NCI-H2227 (cell line): ENCODE results near the gene HS6ST3.

Experiments used
- DNase-seq: peaks from one replicate; lab custom pipeline; 2025; ENCODE audit not compliant: unreplicated experiment; lab: John Stamatoyannopoulos, UW

Gene HS6ST3

DNA sequence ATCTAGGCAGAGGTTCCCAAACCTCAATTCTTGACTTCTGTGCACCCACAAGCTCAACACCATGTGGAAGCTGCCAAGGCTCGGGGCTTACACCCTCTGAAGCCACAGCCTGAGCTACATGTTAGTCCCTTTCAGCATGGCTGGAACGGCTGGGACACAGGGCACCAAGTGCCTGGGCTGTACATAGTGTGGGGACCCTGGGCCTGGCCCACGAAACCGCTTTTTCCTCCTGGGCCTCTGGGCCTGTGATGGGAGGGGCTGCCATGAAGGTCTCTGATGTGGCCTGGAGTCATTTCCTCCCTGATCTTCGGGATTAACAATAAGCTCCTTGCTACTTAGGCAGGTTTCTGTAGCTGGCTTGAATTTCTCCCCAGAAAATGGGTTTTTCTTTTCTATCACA lies 108.1 kb downstream of the HS6ST3 start:
- DNase-seq, result no peak

DNA sequence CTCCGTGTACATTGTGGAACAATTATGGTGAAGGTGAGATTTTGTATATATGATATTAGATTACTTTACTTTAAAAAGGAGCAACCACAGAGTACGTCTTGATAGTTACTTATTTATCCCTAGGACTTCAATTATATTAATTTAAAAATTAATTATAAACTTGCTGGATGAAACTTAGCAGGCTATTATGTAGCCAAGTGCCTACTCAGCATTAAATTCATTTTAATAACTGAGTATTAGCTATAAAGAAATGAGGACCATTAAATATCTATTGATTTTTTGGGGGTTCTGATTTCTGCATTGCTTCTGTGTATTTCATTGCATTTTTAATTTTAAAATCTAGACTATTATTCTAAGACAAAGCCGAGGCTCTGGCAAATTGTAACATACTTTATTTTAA lies 109.4 kb downstream of the HS6ST3 start:
- DNase-seq, result no peak

DNA sequence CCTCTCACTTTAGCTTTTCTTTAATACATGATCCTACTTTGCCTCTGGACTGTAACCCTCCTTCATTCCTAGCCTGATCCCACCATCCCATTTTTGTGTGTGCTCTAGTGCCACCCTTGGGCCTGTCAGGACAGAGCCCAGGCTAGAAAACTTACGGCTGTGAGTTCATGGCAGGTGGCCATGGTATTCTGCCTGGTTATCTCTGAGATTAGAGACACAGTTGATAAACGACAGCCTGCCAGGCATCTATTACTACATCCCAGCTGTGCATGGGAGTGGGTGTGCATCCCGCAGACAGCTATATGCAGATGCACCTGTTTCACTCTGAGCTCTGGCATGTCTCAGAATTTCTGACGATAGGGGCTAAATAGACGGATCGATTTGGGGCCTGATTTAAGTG lies 110.9 kb downstream of the HS6ST3 start:
- no peak for DNase-seq

DNA sequence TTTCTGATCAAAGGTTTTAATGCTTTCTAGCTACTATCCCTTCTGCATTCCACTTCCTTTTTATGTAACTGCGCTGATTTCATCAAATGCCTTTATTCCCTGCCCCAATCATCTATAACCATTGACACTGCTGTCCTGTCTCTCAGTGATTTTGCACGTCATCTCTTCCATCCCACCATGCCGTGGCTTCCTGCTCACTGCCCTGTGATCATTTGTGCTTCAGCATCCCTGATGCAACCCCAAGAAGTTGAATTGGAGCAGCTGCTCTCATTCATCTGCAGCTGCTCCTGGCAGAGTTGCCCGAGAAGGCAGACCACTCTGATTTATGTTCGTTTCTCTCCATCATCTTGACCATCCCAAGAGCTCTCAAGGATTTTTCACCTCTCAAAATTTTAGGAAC lies 112.4 kb downstream of the HS6ST3 start:
- no peak for DNase-seq

DNA sequence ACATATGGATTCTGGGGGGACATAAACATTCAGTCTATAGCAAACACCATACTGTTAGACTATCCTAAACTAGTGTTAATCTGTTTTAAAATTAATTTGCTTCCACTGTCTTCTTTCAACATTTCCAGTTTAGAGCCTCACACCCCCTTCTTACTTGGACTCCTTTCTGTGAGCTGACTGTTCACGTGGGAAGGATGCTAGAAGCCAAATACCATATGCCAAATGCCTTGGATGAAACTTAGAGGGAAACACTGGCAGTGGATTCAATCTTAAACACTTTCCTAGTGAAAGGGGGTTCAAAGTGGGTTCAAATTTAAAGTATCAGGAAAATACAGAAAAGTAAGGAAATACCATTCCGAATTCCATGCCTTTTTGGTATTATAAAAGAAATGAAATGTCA lies 113.6 kb downstream of the HS6ST3 start:
- no peak for DNase-seq

DNA sequence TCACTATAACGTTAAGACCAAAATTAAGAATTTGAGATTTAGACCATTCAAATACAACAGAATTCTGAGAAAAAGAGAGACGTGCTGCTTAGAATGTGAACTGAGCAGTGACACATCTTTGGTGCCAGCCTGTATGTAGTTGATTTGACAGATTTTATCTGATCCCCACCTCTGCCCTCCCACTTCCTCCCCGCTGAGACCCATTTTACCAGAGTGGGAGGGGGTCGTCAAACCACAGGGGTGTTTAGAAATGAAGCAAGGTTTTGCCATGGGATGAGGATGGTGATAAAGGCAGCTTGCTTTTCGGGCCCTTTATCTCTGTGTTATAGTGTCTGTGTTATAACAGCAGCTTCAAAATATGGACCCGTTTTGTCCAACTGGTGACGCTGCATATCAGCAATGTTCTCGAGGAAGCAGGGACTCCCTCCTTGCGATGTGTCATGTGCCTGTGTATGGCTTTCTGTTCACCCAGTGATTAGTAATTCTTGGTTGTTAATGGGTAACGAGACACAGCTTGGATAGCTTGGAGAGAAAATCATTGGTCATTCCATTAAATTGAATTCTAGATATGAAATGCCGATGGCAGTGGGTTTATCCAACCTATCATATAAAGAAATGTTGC lies 125.0 kb downstream of the HS6ST3 start:
- DNase-seq, result no peak

DNA sequence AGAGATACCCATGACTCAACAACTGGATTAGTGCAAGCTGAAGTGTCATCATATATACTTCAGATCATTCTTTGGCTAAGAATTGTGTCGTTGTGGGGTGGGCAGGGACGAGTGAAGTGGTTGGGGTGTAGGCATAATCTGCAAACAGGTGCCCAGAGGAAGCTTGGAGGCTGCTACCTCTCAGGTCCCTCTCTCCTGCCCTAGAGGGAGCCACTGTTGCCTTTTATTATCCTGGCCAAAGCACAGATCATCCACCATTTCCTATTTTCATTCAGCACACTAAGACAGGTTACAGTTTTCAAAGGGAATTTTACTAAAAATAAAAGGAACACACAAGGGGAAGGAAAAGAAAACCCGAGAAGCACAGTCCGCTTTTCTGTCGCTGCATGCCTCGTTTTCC lies 126.6 kb downstream of the HS6ST3 start:
- DNase-seq, result no peak

DNA sequence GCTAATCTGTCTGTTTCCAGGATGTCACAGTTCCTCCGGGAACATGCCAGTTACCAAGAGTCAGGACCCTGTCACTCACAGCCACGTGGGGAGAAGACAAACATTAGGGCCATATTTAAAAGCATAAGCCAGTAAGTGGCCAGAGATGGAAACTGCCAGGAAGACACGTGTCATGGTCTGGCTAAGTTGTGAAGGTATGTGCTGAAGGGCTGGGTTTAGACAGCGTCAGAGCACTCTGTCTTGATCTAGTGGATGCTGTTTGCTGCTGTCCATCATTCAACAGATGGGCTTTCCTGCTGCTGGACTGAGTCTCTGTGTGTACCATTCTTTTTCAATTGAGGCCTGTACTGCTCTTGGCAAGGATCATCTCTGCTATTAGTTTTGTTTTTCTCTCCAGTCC lies 128.6 kb downstream of the HS6ST3 start:
- DNase-seq, result no peak

DNA sequence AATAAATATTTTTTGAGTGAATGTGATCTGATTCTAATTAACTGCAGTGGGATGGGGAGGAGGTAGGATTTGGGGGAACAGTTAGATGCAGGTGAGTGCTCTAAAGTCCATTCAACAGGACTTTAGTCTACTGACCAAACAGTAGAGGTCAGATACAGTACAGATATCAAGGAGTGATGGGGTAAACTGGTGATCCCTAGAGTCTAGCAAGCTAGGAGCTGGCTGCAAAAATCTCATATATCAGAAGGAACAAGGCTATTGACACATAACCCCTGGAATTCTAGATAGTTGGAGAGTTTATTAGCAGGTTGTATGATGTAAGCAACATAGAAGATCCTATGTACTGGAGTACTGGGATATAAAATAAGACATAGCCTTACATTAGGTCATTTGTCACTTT lies 131.6 kb downstream of the HS6ST3 start:
- no peak for DNase-seq

DNA sequence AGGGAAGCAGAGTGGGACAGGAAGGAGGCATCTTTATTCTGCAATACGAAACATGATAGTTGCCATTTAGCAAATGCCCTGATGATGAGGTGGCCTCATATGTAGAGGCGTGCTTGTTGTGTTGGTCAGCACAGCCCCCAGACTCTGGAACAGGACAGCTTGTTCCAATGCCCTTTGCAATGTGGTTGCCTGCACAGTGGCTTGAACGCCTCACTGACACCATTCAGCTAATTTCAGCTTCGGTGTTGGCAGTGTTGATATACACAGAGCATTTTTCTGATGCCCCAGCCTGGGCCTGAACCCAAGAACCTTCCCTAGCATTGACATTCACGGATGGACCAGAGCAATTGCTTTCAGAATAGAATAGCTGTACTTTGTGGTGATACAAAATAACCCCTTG lies 133.3 kb downstream of the HS6ST3 start:
- DNase-seq, result no peak

DNA sequence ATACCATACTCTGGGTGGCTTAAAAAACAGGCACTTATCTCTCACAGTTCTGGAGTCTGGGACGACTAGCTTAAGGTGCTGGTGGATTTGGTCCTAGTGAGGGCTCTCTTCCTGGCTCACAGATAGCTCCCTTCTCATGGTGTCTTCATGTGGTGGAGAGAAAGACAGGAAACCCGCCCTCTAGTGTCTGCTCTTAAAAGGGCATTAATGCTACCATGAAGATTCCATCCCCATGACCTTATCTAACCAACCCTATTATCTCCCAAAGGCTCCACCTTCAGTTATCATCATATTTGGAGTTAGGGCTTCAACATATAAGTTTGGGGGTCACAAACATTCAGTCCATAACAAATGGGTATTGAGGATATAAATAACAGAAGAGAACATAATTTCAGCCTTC lies 139.4 kb downstream of the HS6ST3 start:
- DNase-seq, result no peak

DNA sequence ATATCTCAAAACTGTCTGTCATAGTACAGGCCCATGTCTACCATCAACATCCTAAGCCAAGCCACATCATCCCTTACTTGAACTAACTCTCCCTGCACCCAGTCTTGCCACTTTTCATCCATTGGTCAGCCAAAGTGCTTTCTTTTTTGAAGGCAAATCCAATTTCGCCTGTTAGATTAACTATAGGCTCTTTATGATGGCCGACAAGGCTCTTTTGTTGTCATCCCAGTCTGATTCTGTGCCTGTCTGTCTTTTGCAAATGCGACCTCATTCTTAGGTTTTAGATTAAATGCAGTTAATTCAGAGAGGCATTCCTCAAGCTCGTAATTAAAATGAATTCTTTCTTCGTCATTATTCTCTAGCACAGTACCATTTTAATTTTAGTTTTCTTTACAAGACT lies 148.3 kb downstream of the HS6ST3 start:
- DNase-seq, result no peak

DNA sequence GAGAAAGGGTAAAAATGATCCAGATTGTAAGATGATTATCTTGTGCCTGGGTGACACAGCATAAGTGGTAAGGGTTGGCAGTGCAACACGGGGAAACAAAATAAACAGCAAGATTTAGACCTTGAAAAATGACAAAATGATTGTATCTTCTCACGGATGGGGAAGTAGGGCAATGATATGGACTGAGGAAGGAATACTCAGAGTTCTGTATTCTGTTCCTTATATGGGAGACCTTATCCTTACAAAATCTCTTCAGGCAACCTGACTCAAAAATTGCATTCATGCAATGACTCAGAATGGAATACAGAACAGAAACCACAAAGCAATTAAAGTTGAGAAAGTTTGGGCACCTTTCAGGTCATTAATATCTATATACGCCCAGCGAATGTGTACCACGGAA lies 149.0 kb downstream of the HS6ST3 start:
- DNase-seq, result no peak

DNA sequence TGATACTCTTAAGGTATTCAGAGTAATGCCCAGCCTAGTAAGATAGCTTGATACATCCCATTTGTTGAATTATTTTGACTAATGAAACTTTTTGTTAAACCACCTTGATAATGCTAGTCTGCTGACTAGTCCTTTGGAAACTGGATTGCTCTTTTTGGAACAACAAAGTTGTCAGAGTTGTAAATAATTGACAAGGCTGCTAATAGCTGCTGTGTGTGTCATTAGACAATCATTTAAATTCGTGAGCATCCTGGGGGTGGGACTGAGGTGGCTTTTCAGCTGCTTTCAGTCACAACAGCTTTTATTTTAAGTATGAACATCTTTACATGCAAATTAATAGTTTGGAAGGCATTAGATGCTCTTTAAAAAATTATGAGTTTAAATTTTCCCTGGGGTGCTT lies 153.5 kb downstream of the HS6ST3 start:
- no peak for DNase-seq

DNA sequence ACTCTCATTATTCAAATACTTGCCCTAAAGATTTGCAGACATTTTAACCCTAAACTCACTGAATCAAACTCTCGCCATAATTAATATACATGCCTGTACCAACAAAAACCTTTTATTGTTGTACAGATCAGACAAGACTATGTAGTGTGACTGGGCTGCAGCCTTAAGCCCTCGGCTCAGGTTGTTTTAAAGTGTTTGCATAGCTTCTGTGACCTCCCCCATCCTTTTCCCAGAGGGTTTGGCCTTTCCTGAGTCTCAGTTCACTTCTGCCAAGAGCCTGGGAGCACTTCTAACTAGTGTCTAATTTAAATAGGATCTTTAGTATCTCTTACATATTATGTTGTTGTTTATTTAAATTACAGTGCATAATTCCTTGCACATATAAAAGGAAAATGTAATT lies 158.2 kb downstream of the HS6ST3 start:
- DNase-seq, result no peak

DNA sequence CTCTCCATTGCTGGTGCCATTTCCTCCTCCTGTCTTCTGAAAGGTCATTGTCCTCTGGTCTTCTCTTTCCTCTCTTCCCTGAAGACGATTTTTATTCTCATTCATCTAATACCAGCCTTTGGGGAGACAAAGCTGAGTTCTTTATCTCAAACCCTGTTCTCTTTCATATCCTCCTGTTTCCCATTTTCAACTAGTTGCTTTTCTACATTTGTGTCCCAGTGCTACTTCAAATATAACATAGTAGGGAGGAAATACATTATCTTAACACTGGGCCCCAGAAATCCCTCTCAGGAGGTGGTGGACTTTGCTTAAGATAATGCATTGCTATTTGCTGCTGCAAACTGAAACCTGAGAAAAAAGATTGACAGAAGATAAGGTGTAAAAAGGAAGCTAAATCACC lies 159.1 kb downstream of the HS6ST3 start:
- DNase-seq, result no peak

DNA sequence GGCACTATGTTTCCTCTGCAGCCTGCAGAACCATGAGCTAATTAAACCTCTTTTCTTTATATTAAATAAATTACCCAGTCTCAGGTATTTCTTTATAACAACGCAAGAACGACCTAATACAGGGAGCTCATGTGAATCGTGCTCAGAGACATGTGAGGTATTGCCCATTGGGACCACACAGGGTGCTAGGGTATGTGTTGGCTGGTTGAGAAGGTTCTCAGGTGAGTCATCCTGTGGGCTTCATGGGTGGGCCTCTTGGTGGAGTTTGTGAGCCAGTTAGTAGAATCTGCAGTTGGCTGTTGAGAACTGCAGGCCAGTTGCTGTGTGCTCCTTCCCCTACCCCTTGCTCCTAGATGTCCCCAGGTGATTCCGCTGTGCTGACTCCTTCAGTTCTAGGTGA lies 163.0 kb downstream of the HS6ST3 start:
- no peak for DNase-seq

DNA sequence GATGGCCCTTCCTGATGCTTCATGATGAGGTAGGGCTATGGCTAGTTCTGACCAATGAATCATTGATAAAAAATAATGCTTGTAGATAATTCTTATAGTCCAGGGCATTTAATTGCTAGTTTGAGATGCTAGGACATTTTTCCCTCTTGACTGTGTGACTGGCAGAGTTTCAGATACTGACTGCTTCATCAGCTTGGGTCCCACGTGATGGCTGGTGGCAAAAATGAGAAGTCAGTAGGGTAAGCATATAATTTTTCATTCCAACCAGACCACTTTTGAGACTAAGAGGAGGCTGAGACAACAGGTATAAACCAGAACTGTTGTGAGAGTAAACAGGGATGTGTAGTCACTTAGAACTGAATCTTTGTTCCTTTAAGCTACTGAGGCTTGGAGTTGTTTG lies 183.3 kb downstream of the HS6ST3 start:
- DNase-seq, result no peak

DNA sequence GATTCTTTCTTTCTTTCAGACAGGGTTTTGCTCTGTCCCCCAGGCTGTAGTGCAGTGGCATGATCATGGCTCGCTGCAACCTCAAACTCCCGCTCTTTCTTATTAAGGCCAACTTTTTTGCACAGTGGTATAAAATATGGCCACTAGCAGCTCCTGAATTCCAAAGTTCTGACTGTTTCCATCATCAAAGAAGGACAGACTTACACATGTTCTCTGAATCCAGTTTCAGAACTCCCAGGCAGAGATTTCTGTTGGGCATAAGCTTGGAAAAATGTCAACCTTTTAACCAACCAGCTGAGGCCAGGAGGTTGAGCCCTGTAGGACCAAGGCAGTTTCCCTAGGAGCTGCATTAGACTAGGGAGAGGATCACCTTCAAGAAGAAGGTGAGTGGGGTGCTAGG lies 184.1 kb downstream of the HS6ST3 start:
- DNase-seq, result no peak

DNA sequence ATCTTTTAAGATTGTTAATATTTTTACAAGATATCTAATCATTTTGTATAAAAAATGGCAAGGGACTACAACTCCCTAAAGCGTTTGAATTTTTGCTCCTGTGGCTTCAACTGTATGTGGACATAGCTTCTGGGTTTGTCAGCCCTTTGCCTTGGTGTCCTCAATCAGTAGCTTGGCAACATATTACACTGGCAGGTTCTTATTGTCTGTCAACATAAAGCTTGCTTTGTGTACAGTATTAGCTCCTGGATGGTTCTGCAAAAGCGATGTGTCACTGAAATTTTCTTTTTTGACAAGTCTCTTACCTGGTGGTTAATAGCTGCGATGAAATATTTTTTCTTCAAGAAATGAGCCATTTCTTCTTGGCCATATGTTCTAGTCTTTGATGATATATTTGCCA lies 190.0 kb downstream of the HS6ST3 start:
- no peak for DNase-seq

DNA sequence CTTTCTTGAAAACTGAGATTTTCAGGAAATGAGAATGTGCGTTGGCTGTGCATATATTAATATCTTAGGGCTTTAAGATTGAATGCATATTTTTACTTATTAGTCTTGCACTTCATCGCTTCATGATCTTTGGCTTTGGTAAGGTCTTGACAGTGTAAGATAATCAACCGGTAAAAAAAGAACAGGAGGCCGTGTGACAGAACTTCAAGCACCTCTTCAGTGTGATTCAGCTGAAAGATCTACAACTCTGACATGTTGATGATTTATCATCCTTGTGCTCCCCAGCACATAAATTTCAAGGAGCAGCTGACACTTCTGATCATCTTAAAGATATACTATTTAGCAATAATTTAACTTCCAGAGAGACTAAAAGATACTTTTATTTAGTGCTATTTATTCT lies 195.1 kb downstream of the HS6ST3 start:
- DNase-seq, result no peak

DNA sequence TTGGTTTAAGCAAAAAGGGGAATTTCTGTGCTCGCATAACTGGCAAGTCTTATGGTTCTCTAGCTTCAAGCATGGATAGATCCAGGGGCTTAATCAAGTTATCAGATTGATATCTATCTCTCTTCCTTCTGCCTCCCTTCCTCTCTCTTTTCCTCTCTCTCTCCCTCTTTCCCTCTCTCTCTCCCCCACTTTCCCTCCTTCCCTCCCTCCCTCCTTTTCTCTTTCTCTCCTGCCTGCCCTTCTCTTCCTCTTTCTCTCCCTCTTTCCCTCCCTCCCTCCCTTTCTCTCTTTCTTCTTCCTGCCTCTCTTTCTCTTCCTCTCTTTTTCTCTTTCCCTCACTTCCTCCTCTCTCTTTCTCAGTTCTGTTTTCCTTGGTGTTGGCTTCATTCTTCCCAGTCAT lies 195.8 kb downstream of the HS6ST3 start:
- DNase-seq, result no peak

DNA sequence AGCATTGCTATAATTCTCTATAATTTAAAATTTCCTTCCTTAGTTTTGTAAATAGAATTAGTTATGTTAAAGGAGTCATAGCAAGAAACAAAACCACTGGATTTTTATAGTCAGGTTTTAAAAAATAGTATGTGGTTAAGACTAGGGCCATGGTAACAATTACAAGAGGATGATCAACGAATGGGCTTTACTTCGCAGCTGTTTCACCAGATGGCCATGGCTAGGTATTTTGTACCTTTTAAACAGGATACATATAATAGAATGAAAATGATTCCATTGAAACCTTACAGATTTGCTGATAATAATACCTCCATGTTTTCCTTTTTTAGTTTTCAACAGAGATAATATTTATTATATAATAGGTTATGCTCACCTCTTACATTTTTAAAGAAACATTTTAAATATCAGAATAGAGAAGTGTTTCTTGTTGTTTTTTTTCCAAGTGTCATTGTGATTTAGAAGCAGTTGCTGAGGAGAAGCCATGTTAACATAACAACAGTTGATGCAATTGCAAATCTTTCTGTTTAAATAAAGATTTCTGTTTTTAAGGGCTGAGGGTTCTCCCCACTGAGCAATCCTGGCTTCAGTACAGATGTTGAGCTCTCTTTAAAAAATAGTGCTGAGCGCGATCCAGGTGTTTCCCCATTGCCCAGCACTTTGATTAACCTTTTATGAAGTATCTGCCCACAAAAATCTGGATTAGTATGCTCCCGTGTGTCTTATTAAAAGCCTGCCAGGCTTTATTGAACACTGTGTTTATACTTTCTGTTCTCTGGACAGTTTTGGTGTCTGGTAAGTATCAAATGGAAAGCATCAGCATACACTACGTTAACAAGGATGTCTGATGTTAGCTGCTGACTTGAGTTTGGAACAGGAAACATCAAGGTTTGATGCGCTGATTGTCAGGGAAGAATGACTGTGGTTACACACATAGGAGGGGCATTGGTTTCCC lies 205.3 kb downstream of the HS6ST3 start:
- DNase-seq, result no peak
